H9 (cell line): ENCODE results near the gene INPP5A. TPM values are rescaled to one million over a fixed set of nuclear protein-coding genes. Genes with fewer than 3 reads are reported as not detected.
A peak's percentile ranks its signal among the peaks of the same experiment; 100 is the strongest.

Experiments
- DNase-seq: peaks from one replicate; pipeline ENCODE4 v3.0.0-alpha.2; 2017
- H2AFZ ChIP-seq: one replicate; pipeline ENCODE4 v1.6.1; 2013; ENCODE audit warnings: mild to moderate bottlenecking, low read length, control low read depth, moderate library complexity
- H2AK5ac ChIP-seq: 2 replicates; pipeline ENCODE4 v1.6.1; 2013; ENCODE audit warnings: low read length, control low read depth, mixed read lengths; ENCODE audit not compliant: insufficient read length
- H2BK120ac ChIP-seq: one replicate; pipeline ENCODE4 v1.6.1; 2013; ENCODE audit warnings: low read depth, mild to moderate bottlenecking, low read length, control low read depth, inconsistent platforms; ENCODE audit not compliant: poor library complexity, severe bottlenecking
- H2BK12ac ChIP-seq: 2 replicates; pipeline ENCODE4 v1.6.1; 2013; ENCODE audit warnings: low read length, control low read depth, mixed read lengths, low read depth; ENCODE audit not compliant: insufficient read length
- H2BK15ac ChIP-seq: 2 replicates; pipeline ENCODE4 v1.6.1; 2013; ENCODE audit warnings: low read depth, low read length, control low read depth
- H2BK20ac ChIP-seq: one replicate; pipeline ENCODE4 v1.6.1; 2013; ENCODE audit warnings: low read depth, mild to moderate bottlenecking, low read length, control low read depth, inconsistent platforms; ENCODE audit not compliant: poor library complexity, severe bottlenecking
- H2BK5ac ChIP-seq: 2 replicates; pipeline ENCODE4 v1.6.1; 2013; ENCODE audit warnings: low read length, control low read depth, mixed read lengths; ENCODE audit not compliant: insufficient read length
- H3K14ac ChIP-seq: 2 replicates; pipeline ENCODE4 v1.6.1; 2013; ENCODE audit warnings: low read length, control low read depth; ENCODE audit not compliant: insufficient read depth
- H3K18ac ChIP-seq: 2 replicates; pipeline ENCODE4 v1.6.1; 2013; ENCODE audit warnings: low read depth, mild to moderate bottlenecking, mixed read lengths, low read length, control low read depth; ENCODE audit not compliant: insufficient read length
- H3K23ac ChIP-seq: 2 replicates; pipeline ENCODE4 v1.6.1; 2013; ENCODE audit warnings: low read length, control low read depth, mixed read lengths, low read depth; ENCODE audit not compliant: insufficient read length
- H3K23me2 ChIP-seq: 2 replicates; pipeline ENCODE4 v1.6.1; 2013; ENCODE audit warnings: low read depth, mild to moderate bottlenecking, mixed read lengths, low read length, control low read depth; ENCODE audit not compliant: insufficient read length, poor library complexity, severe bottlenecking
- H3K27ac ChIP-seq: 2 replicates; pipeline ENCODE4 v1.5.1; 2013; ENCODE audit warnings: low read length, control low read depth, mixed read lengths, low read depth; ENCODE audit not compliant: insufficient read length
- H3K27me3 ChIP-seq: 2 replicates; pipeline ENCODE4 v1.6.1; 2013; ENCODE audit warnings: low read length, control low read depth, inconsistent platforms; ENCODE audit not compliant: insufficient read depth
- H3K4ac ChIP-seq: 2 replicates; pipeline ENCODE4 v1.6.1; 2013; ENCODE audit warnings: low read depth, mild to moderate bottlenecking, control low read depth, inconsistent platforms, low read length, moderate library complexity
- H3K4me1 ChIP-seq: 2 replicates; pipeline ENCODE4 v1.6.1; 2013; ENCODE audit warnings: low read length, control low read depth, inconsistent platforms; ENCODE audit not compliant: insufficient read depth
- H3K4me2 ChIP-seq: 2 replicates; pipeline ENCODE4 v1.6.1; 2013; ENCODE audit warnings: low read length, control low read depth, mixed read lengths; ENCODE audit not compliant: insufficient read length, insufficient read depth
- H3K56ac ChIP-seq: 2 replicates; pipeline ENCODE4 v1.6.1; 2013; ENCODE audit warnings: low read depth, mild to moderate bottlenecking, mixed read lengths, low read length, control low read depth; ENCODE audit not compliant: insufficient read length
- H3K79me1 ChIP-seq: 2 replicates; pipeline ENCODE4 v1.6.1; 2013; ENCODE audit warnings: low read depth, mild to moderate bottlenecking, moderate library complexity, low read length, control low read depth, inconsistent platforms; ENCODE audit not compliant: insufficient read depth, poor library complexity, severe bottlenecking
- H3K79me2 ChIP-seq: 2 replicates; pipeline ENCODE4 v1.6.1; 2013; ENCODE audit warnings: low read length, control low read depth, inconsistent platforms; ENCODE audit not compliant: insufficient read depth
- H3K9ac ChIP-seq: 2 replicates; pipeline ENCODE4 v1.6.1; 2013; ENCODE audit warnings: low read length, control low read depth, mixed read lengths; ENCODE audit not compliant: insufficient read length; ENCODE audit errors: extremely low read depth
- H3K9me3 ChIP-seq: one replicate; pipeline ENCODE4 v1.6.1; 2013; ENCODE audit warnings: low read depth, low read length, inconsistent platforms; ENCODE audit not compliant: control insufficient read depth
- H3T11ph ChIP-seq: one replicate; pipeline ENCODE4 v1.6.1; 2013; ENCODE audit warnings: mild to moderate bottlenecking, low read length, control low read depth, inconsistent platforms
- H4K20me1 ChIP-seq: one replicate; pipeline ENCODE4 v1.6.1; 2013; ENCODE audit not compliant: control insufficient read depth, insufficient read length, insufficient read depth
- H4K5ac ChIP-seq: 2 replicates; pipeline ENCODE4 v1.6.1; 2013; ENCODE audit warnings: low read depth, mild to moderate bottlenecking, mixed read lengths, low read length, control low read depth; ENCODE audit not compliant: insufficient read length
- H4K8ac ChIP-seq: replicated peaks from 2 replicates; pipeline ENCODE4 v1.6.1; 2013; ENCODE audit warnings: low read length, control low read depth, mixed read lengths, low read depth; ENCODE audit not compliant: insufficient read length
- H4K91ac ChIP-seq: 2 replicates; pipeline ENCODE4 v1.6.1; 2013; ENCODE audit warnings: low read depth, mild to moderate bottlenecking, moderate library complexity, mixed read lengths, low read length, control low read depth; ENCODE audit not compliant: insufficient read length
- H3K27ac Mint-ChIP-seq, 3 experiments: 2 replicates in 2 of 3; 3 replicates in 1 of 3; pipeline ENCODE4 v1.8.0; 2020 to 2021; ENCODE audit warnings: mixed read lengths in 3 of 3, mild to moderate bottlenecking in 1 of 3, moderate library complexity in 1 of 3
- H3K27me3 Mint-ChIP-seq: 2 replicates; pipeline ENCODE4 v1.8.0; 2021; ENCODE audit warnings: low read depth, mild to moderate bottlenecking, moderate library complexity, mixed read lengths
- H3K36me3 Mint-ChIP-seq, 3 experiments: 2 replicates in 2 of 3; 3 replicates in 1 of 3; pipeline ENCODE4 v1.8.0; 2020 to 2021; ENCODE audit warnings: low read depth in 3 of 3, mixed read lengths in 3 of 3; ENCODE audit not compliant: insufficient read depth in 1 of 3
- H3K4me1 Mint-ChIP-seq, 2 experiments: 2 replicates each; pipeline ENCODE4 v1.8.0; 2020; ENCODE audit warnings: mixed read lengths in 2 of 2
- H3K4me3 Mint-ChIP-seq, 2 experiments: 2 replicates in 1 of 2; 3 replicates in 1 of 2; pipeline ENCODE4 v1.8.0; 2020 to 2021; ENCODE audit warnings: mild to moderate bottlenecking in 2 of 2, mixed read lengths in 2 of 2, moderate library complexity in 1 of 2
- H3K9me3 Mint-ChIP-seq, 2 experiments: 2 replicates in 1 of 2; 3 replicates in 1 of 2; pipeline ENCODE4 v1.8.0; 2020; ENCODE audit warnings: mild to moderate bottlenecking in 2 of 2, mixed read lengths in 2 of 2, moderate library complexity in 1 of 2
- WGBS: extraction: QIAGEN DNeasy Blood & Tissue Kit; methylation state at CpG from one replicate; pipeline ENCODE4 v1.1.7; 2013; ENCODE audit warnings: missing lambda C conversion rate, low lambda C conversion rate, mixed read lengths; ENCODE audit not compliant: insufficient read length; ENCODE audit errors: extremely low coverage; 5-methylcytosine and 5-hydroxymethylcytosine counted together
- total RNA-seq: library from RNA; stranded (reverse); gene quantifications from 2 replicates; pipeline ENCODE4 v1.2.1, GENCODE V29; 2021
- TF ChIP-seq, protein P1 (sequence below): fragments of 200-600 bp; sonication (generic); conservative IDR thresholded peaks from 3 replicates; pipeline ENCODE4 v1.8.0; 2021; ENCODE audit warnings: antibody characterized with exemption, mild to moderate bottlenecking

INPP5A gene
- total RNA-seq, 1 experiment from 2014 or later, result 17.7 TPM

DNA sequence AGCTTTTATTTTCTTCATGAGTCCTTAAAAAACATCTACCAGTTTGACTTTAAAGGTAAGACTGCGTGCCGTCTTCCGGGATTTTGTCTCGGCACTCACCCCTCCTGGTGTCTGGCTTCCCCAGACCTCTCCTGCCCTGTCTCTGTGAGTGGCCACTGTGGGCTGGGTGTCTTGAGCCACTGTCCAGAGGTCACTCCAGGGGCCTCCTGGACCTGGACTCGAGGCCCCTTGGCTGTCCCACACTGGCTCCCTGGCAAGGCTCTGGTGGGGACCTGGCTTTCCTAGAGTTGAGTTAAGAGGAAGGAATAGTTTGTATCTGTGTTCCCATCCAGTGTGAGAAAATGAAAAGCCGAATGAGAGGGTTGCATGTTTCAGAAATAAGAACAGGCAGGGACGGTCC, 152.8 kb downstream of the INPP5A start:
- Histone ChIP-seq H3K4ac (no peak overlapping the region), H3K56ac (no peak overlapping the region), H4K91ac (no peak overlapping the region), H3K27ac (no peak overlapping the region), H3K9ac (no peak overlapping the region), H3K4me2 (no peak overlapping the region), H4K5ac (no peak overlapping the region), H3K4me1 (no peaks in the 10 kb centered on the region), H4K8ac (no peak overlapping the region), H2BK15ac (no peak overlapping the region), H4K20me1 (peaks cover 5% of the 10 kb centered on the region), H2AFZ (no peak overlapping the region), H3K79me1 (no peaks in the 10 kb centered on the region), H2AK5ac (no peak overlapping the region), H3K14ac (no peak overlapping the region), H3T11ph (no peak overlapping the region), H3K23me2 (no peaks in the 10 kb centered on the region), H2BK120ac (no peak overlapping the region), H3K23ac (no peak overlapping the region), H3K79me2 (no peaks in the 10 kb centered on the region), H2BK12ac (no peak overlapping the region), H3K9me3 (no peaks in the 10 kb centered on the region), H3K18ac (no peak overlapping the region), H3K27me3 (no peaks in the 10 kb centered on the region), H2BK5ac (no peak overlapping the region), H2BK20ac (no peak overlapping the region)
- WGBS, result no CpG with 5 or more reads among the region's 7 CpGs
- TF ChIP-seq, protein P1, sequence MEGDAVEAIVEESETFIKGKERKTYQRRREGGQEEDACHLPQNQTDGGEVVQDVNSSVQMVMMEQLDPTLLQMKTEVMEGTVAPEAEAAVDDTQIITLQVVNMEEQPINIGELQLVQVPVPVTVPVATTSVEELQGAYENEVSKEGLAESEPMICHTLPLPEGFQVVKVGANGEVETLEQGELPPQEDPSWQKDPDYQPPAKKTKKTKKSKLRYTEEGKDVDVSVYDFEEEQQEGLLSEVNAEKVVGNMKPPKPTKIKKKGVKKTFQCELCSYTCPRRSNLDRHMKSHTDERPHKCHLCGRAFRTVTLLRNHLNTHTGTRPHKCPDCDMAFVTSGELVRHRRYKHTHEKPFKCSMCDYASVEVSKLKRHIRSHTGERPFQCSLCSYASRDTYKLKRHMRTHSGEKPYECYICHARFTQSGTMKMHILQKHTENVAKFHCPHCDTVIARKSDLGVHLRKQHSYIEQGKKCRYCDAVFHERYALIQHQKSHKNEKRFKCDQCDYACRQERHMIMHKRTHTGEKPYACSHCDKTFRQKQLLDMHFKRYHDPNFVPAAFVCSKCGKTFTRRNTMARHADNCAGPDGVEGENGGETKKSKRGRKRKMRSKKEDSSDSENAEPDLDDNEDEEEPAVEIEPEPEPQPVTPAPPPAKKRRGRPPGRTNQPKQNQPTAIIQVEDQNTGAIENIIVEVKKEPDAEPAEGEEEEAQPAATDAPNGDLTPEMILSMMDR, result no peak
- no peak overlapping the region for H3K4me3 Mint-ChIP-seq
- H3K9me3 Mint-ChIP-seq, result peaks cover 10 to 18% of the 10 kb centered on the region in 2 experiments; a peak in 4 of 5 replicates
- H3K27me3 Mint-ChIP-seq, result peaks cover 2% of the 10 kb centered on the region; the same call in 1 of the 2 replicates
- H3K4me1 Mint-ChIP-seq, result peaks cover 4 to 5% of the 10 kb centered on the region in 2 experiments; a peak in 3 of 4 replicates
- peak overlapping the region in 1 of 3 experiments; percentile 56; a peak in 2 of 7 replicates for H3K27ac Mint-ChIP-seq
- no peak for DNase-seq
- peaks cover 0 to 2% (median 0%) of the 10 kb centered on the region in 3 experiments; a peak in 2 of 7 replicates for H3K36me3 Mint-ChIP-seq
